Cardiac fibroblast (primary cell): ENCODE measurements around the gene IFT27.

Experiments used
- DNase-seq, 2 donors: peaks; one replicate each; pipeline versions ENCODE4 v3.0.0 to v3.0.0-alpha.2; 2010; ENCODE audit warnings: low read depth in 2 of 2
- H3K4me3 ChIP-seq, 2 donors: replicated peaks in 1 of 2; 1 replicate in 1 of 2; 2 replicates in 1 of 2; pipeline ENCODE4 v1.5.1; 2011; ENCODE audit warnings: low read depth in 2 of 2, low read length in 2 of 2, mild to moderate bottlenecking in 2 of 2, moderate library complexity in 1 of 2
- CTCF ChIP-seq: IDR thresholded peaks from one replicate; pipeline ENCODE4 v1.5.1; 2011; ENCODE audit warnings: low read depth, mild to moderate bottlenecking, low read length, inconsistent platforms

IFT27 gene

GRCh38 chr22:36741204-36741793 lies 34.6 kb downstream of the IFT27 start:
- H3K4me3 ChIP-seq, result no peak overlapping the region
- peak in 1 of 2 donors; percentile 31 for DNase-seq
- TF ChIP-seq CTCF, result no peak

- no peak for TF ChIP-seq CTCF
- no peak overlapping the region for H3K4me3 ChIP-seq
- no peak for DNase-seq
Measured at GRCh38 chr22:36740716-36741115, 35.2 kb downstream of the IFT27 start.

GRCh38 chr22:36739185-36739584 lies 36.7 kb downstream of the IFT27 start:
- DNase-seq, result no peak
- no peak overlapping the region for H3K4me3 ChIP-seq
- TF ChIP-seq CTCF, result no peak

- H3K4me3 ChIP-seq, result no peak overlapping the region
- DNase-seq, result no peak
- no peak for TF ChIP-seq CTCF
Measured at GRCh38 chr22:36738416-36739020, 37.4 kb downstream of the IFT27 start.

GRCh38 chr22:36737776-36738175 lies 38.1 kb downstream of the IFT27 start:
- no peak for TF ChIP-seq CTCF
- no peak for DNase-seq
- H3K4me3 ChIP-seq, result no peak overlapping the region

GRCh38 chr22:36736701-36737320 lies 39.1 kb downstream of the IFT27 start:
- DNase-seq, result no peak
- no peak overlapping the region for H3K4me3 ChIP-seq
- no peak for TF ChIP-seq CTCF
